RWPE2 (cell line): ENCODE results near the gene HHIPL1.

Experiments
- ATAC-seq: fragments of 200-7000 bp; cut with Tn5 transposase; 3 replicates; pipeline ENCODE4 v1.9.1; 2021; ENCODE audit warnings: low read depth
- DNase-seq: peaks from one replicate; pipeline ENCODE4 v3.0.0-alpha.2; 2020; ENCODE audit warnings: low spot score
- H3K27ac ChIP-seq: fragments of 450-650 bp; 2 replicates; pipeline ENCODE4 v1.5.1; 2017; ENCODE audit warnings: mild to moderate bottlenecking; ENCODE audit not compliant: poor library complexity, severe bottlenecking
- H3K27me3 ChIP-seq: fragments of 250-450 bp; sonication (Bioruptor Pico); 2 replicates; pipeline ENCODE4 v1.5.1; 2021; ENCODE audit warnings: mild to moderate bottlenecking, moderate library complexity; ENCODE audit not compliant: insufficient read depth, poor library complexity, severe bottlenecking
- H3K36me3 ChIP-seq: fragments of 250-450 bp; sonication (Bioruptor Pico); 2 replicates; pipeline ENCODE4 v1.5.1; 2020; ENCODE audit warnings: low read depth, mild to moderate bottlenecking, moderate library complexity
- H3K4me1 ChIP-seq: fragments of 250-450 bp; sonication (Bioruptor Pico); 2 replicates; pipeline ENCODE4 v1.5.1; 2021; ENCODE audit warnings: mild to moderate bottlenecking, moderate library complexity; ENCODE audit not compliant: insufficient read depth, poor library complexity, severe bottlenecking
- H3K4me3 ChIP-seq: fragments of 250-450 bp; sonication (Bioruptor Pico); 2 replicates; pipeline ENCODE4 v1.5.1; 2021; ENCODE audit warnings: mild to moderate bottlenecking, moderate library complexity; ENCODE audit not compliant: severe bottlenecking
- H3K9me3 ChIP-seq: fragments of 250-450 bp; sonication (Bioruptor Pico); 2 replicates; pipeline ENCODE4 v1.5.1; 2021; ENCODE audit warnings: mild to moderate bottlenecking, moderate library complexity; ENCODE audit not compliant: severe bottlenecking
- CTCF ChIP-seq: fragments of 450-650 bp; IDR thresholded peaks from one replicate; pipeline ENCODE4 v1.5.1; 2017; ENCODE audit warnings: mild to moderate bottlenecking, moderate library complexity; ENCODE audit not compliant: poor library complexity, severe bottlenecking

The HHIPL1 gene

GRCh38 chr14:99721792-99722516 lies 77.0 kb downstream of the HHIPL1 start:
- no peaks in the 10 kb centered on the region for H3K9me3 ChIP-seq
- no peak overlapping the region for H3K27ac ChIP-seq
- TF ChIP-seq CTCF = no peak
- DNase-seq (no peak), ATAC-seq (no peak)
- no peak overlapping the region for H3K4me3 ChIP-seq
- no peaks in the 10 kb centered on the region for H3K27me3 ChIP-seq
- H3K4me1 ChIP-seq = no peaks in the 10 kb centered on the region
- H3K36me3 ChIP-seq = no peaks in the 10 kb centered on the region

GRCh38 chr14:99722741-99723140 lies 77.8 kb downstream of the HHIPL1 start:
- no peak for ATAC-seq
- Histone ChIP-seq H3K4me1 (no peaks in the 10 kb centered on the region), H3K27ac (no peak overlapping the region), H3K27me3 (no peaks in the 10 kb centered on the region), H3K4me3 (no peak overlapping the region), H3K9me3 (no peaks in the 10 kb centered on the region), H3K36me3 (no peaks in the 10 kb centered on the region)
- no peak for TF ChIP-seq CTCF
- no peak for DNase-seq

- no peaks in the 10 kb centered on the region for H3K9me3 ChIP-seq
- TF ChIP-seq CTCF = no peak
- DNase-seq = peak; percentile 62
- H3K27ac ChIP-seq = no peak overlapping the region
- no peaks in the 10 kb centered on the region for H3K36me3 ChIP-seq
- H3K4me3 ChIP-seq = no peak overlapping the region
- no peaks in the 10 kb centered on the region for H3K4me1 ChIP-seq
- peak; percentile 34; the same call in 2 of the 3 replicates for ATAC-seq
- H3K27me3 ChIP-seq = no peaks in the 10 kb centered on the region
Measured at GRCh38 chr14:99724196-99724891, 79.4 kb downstream of the HHIPL1 start.

- Histone ChIP-seq H3K4me1 (no peaks in the 10 kb centered on the region), H3K36me3 (no peaks in the 10 kb centered on the region), H3K4me3 (no peak overlapping the region), H3K27ac (no peak overlapping the region), H3K9me3 (no peaks in the 10 kb centered on the region), H3K27me3 (no peaks in the 10 kb centered on the region)
- no peak for ATAC-seq
- TF ChIP-seq CTCF = no peak
- no peak for DNase-seq
Measured at GRCh38 chr14:99724939-99725773, 80.2 kb downstream of the HHIPL1 start.
